HG02571 (cell line): ENCODE results near the gene ERN1.

Experiments used
- ATAC-seq: cut with Tn5 transposase; IDR thresholded peaks from one replicate; pipeline ENCODE4 v1.9.1; 2021; ENCODE audit warnings: mild to moderate bottlenecking, moderate library complexity; ENCODE audit not compliant: unreplicated experiment

The ERN1 gene

GRCh38 chr17:64158406-64158805 lies 28.5 kb upstream of the ERN1 start:
- ATAC-seq = no peak

DNA sequence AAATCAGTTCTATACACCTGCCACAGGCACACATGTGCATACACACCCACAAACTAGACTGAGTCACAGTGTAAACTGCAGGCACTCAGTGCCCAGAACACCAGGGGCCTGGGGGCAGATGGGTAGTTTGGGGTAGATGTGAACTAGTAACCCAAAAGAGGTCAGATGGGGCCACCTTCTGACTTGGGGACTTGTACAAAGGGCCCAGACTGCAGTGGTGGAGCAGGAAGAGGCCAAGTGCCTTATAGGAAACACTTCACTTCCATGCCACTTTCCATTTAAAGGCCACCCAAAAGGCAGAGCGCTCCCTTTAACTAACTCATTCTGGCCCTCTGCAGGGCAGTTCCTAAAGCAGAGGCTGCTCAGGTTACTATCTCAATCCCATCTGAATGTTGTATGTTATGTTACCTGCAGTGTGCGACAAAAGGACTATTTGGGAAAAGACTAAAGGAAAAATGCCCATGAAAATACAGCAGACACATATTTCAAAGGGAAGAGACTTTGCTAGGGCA lies 27.8 kb upstream of the ERN1 start:
- no peak for ATAC-seq

DNA sequence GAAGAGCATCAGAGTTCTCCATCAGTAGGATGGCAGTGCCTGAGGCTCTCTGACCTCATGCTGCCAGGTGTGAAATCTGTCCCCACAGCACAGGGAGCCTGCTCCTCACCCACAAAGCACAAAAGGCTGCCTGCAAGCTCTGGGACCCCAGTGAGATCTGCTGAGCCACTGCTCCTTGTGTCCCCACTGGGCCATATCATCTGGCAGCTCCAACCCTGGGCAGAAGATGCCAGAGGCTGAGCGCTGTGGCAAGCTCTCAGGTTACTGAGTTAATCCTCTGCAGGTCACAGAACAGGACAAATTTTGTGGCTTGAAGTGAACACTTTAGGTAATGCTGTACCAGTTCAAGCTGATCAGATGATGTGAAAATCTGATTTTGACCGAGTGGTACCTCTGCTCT lies 26.7 kb upstream of the ERN1 start:
- ATAC-seq = no peak

DNA sequence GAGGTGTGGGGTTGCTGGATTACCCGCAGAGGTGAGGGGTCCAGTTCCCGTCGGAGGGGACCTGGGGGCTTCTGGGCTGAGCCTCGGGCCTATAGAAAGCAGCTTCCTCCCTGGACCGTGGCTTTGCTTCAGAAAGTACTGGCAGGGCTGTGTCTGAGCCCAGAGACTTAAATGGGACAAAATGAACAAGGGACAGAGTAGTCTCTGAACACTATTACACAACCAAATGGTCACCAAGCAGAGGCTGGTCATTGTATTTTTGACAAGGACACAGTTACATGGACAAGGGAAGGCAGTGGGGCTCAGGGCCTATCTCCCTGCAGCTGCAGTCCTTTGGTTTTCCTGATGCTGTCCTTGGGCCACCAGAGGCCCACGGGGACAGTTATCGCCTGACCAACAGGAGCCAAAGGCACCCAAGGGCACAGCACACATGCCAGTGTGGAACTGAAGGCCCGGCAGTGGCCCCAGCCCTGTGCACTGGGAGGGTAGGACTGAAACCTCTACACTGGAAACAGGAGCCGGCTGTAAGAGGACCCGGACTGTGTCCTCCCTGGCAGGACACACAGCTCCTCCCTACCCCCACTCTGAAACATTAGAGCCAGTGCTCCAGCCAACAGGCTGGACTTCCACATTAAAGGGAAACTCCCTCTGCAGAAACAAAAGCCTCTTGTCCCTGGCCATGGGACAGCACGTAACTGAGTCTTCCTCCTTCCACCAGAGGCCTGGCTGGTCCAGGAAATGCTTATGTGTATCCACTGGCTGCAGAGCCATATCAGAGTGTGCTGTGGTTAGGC lies 26.0 kb upstream of the ERN1 start:
- ATAC-seq = no peak

GRCh38 chr17:64155129-64155528 lies 25.2 kb upstream of the ERN1 start:
- no peak for ATAC-seq

- ATAC-seq = no peak
Measured at GRCh38 chr17:64154717-64155116, 24.8 kb upstream of the ERN1 start.

- no peak for ATAC-seq
Measured at GRCh38 chr17:64154313-64154695, 24.4 kb upstream of the ERN1 start.

DNA sequence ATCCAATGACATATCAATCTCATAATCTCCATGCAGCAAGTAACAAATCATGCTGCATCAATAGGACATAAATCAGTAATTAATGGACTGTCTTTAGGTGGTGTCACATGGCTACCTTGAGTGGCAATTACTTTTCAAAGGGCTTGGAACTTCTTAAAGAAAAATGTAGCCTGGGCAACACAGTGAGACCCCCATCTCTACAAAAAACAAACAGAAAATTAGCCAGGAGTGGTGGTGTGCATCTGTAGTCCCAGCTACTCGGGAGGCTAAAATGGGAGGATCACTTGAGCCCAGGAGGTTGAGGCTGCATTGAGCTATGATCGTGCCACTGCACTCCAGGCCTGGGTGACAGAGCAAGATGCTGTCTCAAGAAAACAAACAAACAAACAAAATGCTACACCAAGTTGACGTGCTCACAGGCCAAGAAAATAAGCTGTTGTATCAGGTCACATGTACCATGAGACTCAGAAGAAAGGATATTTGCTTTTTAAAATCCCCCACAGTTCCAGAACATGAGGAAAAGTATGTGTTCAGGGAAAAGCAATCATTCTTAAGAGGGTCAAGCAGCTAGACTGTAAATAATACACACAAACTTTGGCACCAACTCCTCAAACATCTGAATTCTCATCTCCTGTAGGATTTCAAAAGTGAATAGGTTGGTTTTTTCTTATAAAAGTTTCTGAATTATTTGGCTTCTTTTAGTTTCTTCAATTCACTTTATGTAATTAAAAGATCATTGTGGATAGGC lies 23.8 kb upstream of the ERN1 start:
- ATAC-seq = no peak

GRCh38 chr17:64152428-64153125 lies 22.6 kb upstream of the ERN1 start:
- no peak for ATAC-seq

DNA sequence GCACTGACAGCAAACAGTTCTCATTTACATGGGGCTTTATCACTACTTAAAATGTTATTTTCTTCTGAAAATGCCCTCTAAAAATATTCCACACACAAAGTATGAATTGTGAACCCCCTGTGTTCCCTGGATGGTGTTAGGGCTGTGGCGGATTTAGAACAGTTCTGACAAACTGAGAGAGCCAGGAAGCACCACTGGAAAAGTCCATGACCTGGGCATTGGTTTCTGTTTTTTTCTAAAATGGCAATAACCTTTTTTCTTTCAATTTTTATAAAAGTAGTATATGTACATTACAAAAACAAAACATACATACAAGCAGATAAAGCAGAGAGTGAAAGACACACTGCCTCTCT lies 21.0 kb upstream of the ERN1 start:
- ATAC-seq = no peak

DNA sequence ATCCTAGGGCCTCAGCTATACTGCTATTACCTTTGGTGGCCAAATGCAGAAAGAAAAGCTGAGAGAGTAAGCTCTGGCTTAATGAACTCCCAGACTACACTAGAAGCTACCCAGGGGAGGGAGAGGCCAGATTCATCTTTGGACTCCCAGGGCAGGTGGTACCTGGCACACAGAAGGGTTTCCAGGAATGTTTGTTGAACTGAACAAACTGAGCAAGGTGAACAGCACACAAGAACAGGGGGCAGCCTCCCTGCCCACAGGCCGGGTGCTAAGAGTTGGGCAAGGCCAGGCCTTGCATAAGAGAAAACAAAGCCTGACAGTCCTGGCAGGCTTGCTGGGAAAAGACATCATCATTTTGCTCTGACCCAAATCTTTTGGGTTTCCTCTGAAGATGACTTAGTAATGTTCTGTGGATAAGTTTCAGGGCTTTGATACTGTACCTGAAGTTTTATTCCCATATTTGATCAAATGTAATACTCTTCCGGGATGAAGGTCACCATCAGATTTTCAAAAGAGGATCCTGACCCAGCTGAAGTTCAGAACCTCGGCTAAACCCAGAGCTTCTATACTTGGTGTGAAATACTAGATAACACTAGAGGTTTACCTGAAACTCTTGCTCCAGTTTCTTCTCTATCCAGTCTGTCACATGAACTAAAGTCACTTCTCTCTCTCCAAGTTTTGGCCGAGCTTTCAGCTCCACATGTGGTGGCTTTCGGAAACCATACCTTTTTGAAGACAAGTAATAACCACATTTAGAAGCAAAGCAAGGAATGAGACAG lies 20.5 kb upstream of the ERN1 start:
- ATAC-seq = no peak

- ATAC-seq = no peak
Measured at GRCh38 chr17:64149196-64149595, 19.3 kb upstream of the ERN1 start.

DNA sequence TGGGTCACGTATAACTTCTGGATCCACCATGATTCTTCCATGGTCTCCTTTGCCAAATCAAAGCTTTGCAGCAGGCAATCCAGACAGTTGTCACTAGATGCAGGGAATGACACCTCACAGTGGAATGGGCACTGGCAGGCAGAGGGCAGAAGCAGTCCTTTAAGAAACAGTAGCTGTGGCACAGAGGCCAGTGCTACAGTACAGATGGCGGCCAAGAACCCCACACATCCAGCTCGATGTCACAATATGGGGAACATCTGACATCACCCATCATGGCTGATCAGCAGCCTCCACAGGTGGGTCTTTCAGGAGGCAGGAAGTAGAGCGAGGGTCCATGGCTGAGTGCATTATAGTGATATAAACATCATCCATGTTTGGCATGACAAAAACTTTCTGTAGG lies 18.8 kb upstream of the ERN1 start:
- ATAC-seq = no peak

DNA sequence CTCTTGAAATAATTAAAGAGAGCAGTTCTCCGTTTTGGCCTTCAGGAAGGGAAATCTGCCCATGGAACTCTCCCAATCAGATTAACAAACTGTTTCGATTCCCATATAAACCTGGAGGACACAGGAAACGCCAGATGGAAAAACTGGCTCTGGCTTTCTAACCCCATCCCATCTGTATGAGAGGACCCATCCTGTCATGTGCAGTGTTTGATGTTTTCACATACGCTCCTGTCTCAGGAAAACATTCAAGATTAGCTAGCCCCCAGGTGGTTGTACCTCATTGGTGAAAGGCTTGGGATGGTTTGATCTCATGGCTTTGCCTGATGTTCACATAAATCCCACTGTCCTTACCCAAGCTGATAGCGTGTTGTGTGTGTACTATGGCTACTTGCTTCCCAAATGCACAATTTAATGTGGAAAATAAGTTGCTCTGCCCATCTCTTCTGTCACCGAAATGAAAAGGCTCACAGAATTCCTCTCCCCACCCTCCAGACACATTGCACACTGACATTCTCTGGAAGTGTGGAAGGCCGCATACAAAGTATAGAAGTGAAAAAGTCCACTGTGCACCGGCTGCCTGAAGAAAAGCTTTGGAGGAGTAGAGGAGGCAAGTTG lies 18.2 kb upstream of the ERN1 start:
- no peak for ATAC-seq

- no peak for ATAC-seq
Measured at GRCh38 chr17:64147110-64148016, 17.4 kb upstream of the ERN1 start.

GRCh38 chr17:64146418-64147109 lies 16.6 kb upstream of the ERN1 start:
- no peak for ATAC-seq

DNA sequence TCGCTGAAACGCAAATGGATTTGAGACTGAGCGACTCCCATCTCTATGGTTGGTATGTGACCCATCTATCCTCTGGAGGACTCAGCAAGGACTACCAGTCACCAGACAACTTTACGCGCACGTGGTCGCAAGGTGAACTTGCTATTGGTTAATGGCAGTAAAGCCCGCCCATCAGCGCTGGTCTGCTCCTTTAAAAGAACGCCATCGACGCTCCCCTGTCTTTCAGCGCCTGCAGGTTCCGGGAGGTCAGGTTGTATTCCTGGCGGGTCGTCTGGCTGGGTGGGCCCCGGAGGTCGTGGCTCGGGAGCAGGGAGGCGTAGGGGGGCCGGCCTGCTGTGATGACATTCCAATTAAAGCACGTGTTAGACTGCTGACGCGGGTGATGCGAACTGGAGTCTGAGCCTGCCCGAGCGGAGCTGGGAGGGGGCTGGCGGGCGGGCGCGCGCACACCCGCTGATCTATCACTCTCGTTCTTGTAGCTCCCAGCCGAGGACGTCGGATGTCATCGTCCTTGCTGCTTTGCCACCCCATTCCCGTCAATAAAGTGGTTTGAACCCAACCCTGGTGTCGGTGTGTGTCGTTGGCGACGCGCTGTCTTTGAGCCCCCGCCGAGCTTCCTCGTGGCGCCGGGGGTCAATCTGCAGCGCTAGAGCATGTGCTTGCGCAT lies 15.9 kb upstream of the ERN1 start:
- peak; percentile 94 for ATAC-seq

DNA sequence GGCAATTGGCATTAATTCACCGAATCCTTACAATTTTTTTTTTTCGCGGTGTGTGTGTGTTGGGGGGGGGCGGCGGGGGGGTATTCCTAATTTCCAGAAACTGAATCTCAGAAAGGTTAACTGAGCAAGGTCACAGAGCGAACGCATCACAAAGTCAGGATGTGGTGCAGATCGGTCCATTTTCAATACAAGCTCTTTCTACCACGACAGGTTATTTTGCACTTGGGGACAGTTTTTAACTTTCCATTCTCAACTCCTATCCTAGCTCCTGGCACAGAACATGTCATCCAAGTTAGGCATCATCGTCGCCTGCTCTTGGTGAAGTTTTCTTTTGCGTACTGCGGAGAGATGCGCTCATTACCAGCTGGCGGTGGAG lies 15.4 kb upstream of the ERN1 start:
- peak; percentile 1 for ATAC-seq
